Loucy (cell line): ENCODE data around the gene RPS27L.

Source experiments
- H2AFZ ChIP-seq: fragments of 200-600 bp; sonication (generic); 2 replicates; pipeline ENCODE4 v1.6.0; 2016; ENCODE audit warnings: antibody characterized with exemption, mild to moderate bottlenecking, low read length, moderate library complexity
- H3F3A ChIP-seq: fragments of 200-600 bp; 2 replicates; pipeline ENCODE4 v1.6.0; 2016; ENCODE audit warnings: antibody characterized with exemption, low read depth, mild to moderate bottlenecking
- H3K27me3 ChIP-seq: fragments of 200-600 bp; sonication (generic); 2 replicates; pipeline ENCODE4 v1.6.1; 2014; ENCODE audit warnings: low read length, mild to moderate bottlenecking; ENCODE audit not compliant: insufficient read depth, poor library complexity, severe bottlenecking
- H3K36me3 ChIP-seq: fragments of 200-600 bp; sonication (generic); 2 replicates; pipeline ENCODE4 v1.6.1; 2016; ENCODE audit warnings: low read length; ENCODE audit not compliant: insufficient read depth
- H3K4me1 ChIP-seq: fragments of 200-600 bp; sonication (generic); 2 replicates; pipeline ENCODE4 v1.5.1; 2014; ENCODE audit warnings: low read length, mild to moderate bottlenecking; ENCODE audit not compliant: insufficient read depth, poor library complexity, severe bottlenecking
- H3K4me2 ChIP-seq: fragments of 200-600 bp; sonication (generic); 2 replicates; pipeline ENCODE4 v1.6.0; 2014; ENCODE audit warnings: antibody characterized with exemption, low read length, low read depth, mild to moderate bottlenecking; ENCODE audit not compliant: poor library complexity, severe bottlenecking
- H3K4me3 ChIP-seq: fragments of 200-600 bp; sonication (generic); 2 replicates; pipeline ENCODE4 v1.5.1; 2014; ENCODE audit warnings: low read length, mild to moderate bottlenecking, mixed read lengths; ENCODE audit not compliant: poor library complexity, severe bottlenecking
- H3K79me2 ChIP-seq: fragments of 200-600 bp; sonication (generic); 2 replicates; pipeline ENCODE4 v1.6.1; 2014; ENCODE audit warnings: low read length; ENCODE audit not compliant: insufficient read depth
- H3K9ac ChIP-seq: fragments of 200-600 bp; sonication (generic); 2 replicates; pipeline ENCODE4 v1.6.0; 2014; ENCODE audit warnings: mild to moderate bottlenecking, low read depth, low read length, moderate library complexity; ENCODE audit not compliant: poor library complexity, severe bottlenecking
- H3K9me2 ChIP-seq: fragments of 200-600 bp; sonication (generic); replicated peaks from 2 replicates; pipeline ENCODE4 v1.6.1; 2016; ENCODE audit warnings: low read depth, low read length, mixed read lengths
- H3K9me3 ChIP-seq: fragments of 200-600 bp; sonication (generic); 2 replicates; pipeline ENCODE4 v1.6.1; 2014; ENCODE audit warnings: mild to moderate bottlenecking, antibody characterized with exemption, low read length, low read depth; ENCODE audit not compliant: insufficient read depth
- H4K20me1 ChIP-seq: fragments of 200-600 bp; sonication (generic); 2 replicates; pipeline ENCODE4 v1.6.0; 2014; ENCODE audit warnings: antibody characterized with exemption, low read length, mild to moderate bottlenecking; ENCODE audit not compliant: insufficient read depth, poor library complexity, severe bottlenecking
- EZH2phosphoT487 ChIP-seq: fragments of 200-600 bp; IDR thresholded peaks from 2 replicates; pipeline ENCODE4 v1.6.1; 2018; ENCODE audit warnings: antibody characterized with exemption, mild to moderate bottlenecking, moderate library complexity, borderline replicate concordance
- TF ChIP-seq, protein P1 (sequence below): fragments of 200-600 bp; sonication (generic); conservative IDR thresholded peaks from 2 replicates; pipeline ENCODE4 v1.5.1; 2014; ENCODE audit warnings: mild to moderate bottlenecking, antibody characterized with exemption, low read length

RPS27L gene

DNA sequence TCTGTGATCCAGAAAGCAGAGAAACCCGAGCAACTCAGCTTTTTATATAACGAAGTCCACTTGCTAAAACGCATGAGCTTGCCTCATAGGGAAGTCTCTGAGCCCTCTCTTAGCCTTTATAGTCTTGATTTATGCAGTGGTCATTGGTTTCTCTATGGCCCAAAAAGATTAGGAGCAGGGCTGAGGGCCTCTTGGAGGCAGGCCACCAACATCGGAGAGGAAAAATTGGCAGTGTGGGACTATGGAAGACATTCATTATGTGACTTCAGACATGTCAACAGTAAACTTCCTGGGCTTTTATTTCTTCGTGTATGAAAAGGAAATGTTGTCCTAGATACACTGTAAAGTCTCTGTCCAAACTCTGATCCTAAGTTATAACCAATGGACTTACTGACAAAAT lies 45.6 kb upstream of the RPS27L start:
- Histone ChIP-seq H4K20me1 (peaks cover 77% of the 10 kb centered on the region), H3K9me2 (no peaks in the 10 kb centered on the region), H3K27me3 (no peaks in the 10 kb centered on the region), H3K4me1 (peaks cover 73% of the 10 kb centered on the region), H3K4me3 (no peak overlapping the region), H3F3A (no peaks in the 10 kb centered on the region), H2AFZ (no peak overlapping the region), H3K36me3 (0 out of 2 replicates have a peak, but pooled peaks cover 4% of the 10 kb centered on the region), H3K79me2 (peaks cover 97% of the 10 kb centered on the region), H3K9ac (no peak overlapping the region), H3K4me2 (peak overlapping the region; percentile 22), H3K9me3 (no peaks in the 10 kb centered on the region)
- TF ChIP-seq, protein P1, sequence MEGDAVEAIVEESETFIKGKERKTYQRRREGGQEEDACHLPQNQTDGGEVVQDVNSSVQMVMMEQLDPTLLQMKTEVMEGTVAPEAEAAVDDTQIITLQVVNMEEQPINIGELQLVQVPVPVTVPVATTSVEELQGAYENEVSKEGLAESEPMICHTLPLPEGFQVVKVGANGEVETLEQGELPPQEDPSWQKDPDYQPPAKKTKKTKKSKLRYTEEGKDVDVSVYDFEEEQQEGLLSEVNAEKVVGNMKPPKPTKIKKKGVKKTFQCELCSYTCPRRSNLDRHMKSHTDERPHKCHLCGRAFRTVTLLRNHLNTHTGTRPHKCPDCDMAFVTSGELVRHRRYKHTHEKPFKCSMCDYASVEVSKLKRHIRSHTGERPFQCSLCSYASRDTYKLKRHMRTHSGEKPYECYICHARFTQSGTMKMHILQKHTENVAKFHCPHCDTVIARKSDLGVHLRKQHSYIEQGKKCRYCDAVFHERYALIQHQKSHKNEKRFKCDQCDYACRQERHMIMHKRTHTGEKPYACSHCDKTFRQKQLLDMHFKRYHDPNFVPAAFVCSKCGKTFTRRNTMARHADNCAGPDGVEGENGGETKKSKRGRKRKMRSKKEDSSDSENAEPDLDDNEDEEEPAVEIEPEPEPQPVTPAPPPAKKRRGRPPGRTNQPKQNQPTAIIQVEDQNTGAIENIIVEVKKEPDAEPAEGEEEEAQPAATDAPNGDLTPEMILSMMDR: no peak
- no peak for TF ChIP-seq EZH2phosphoT487

DNA sequence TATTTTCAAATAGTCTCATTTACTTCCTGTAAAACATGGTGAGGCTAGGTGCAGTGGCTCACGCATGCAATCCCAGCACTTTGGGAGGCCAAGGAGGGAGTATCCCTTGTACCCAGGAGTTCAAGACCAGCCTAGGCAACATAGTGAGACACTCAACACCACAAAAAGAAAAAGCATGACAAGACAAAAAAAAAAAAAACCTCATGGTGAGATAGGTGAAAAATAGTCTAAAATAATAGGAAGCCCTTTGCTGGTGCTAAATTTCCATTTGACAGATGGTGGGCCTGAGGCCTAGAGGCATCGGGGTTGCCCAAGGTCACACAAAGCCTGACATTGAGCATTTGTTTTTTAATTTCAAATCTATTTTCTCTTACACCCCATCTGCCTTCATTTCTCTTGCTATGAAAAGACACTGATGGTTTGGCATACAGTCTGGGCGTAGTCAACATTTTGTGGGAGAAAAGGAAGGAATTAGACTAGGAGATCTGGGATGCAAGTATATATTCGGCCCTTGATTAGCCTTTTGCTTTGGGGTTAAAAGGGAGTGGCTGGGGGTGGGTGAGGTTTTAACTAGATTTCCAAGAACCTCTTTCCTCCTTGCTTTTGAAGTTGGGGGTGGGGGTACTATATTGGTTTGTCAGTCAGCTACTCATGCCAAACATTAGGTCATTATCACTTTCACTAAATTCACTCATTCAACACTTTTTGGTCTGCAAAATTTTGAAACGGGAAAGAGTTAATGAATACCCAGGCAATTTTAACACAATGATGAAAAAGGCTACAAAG lies 43.4 kb upstream of the RPS27L start:
- Histone ChIP-seq H3F3A (no peaks in the 10 kb centered on the region), H3K79me2 (peaks cover 97% of the 10 kb centered on the region), H3K36me3 (0 out of 2 replicates have a peak, but pooled peaks cover 4% of the 10 kb centered on the region), H3K4me2 (peak overlapping the region; percentile 31), H3K27me3 (no peaks in the 10 kb centered on the region), H3K4me3 (no peak overlapping the region), H2AFZ (no peak overlapping the region), H3K4me1 (peaks cover 83% of the 10 kb centered on the region), H3K9me3 (no peaks in the 10 kb centered on the region), H3K9ac (no peak overlapping the region), H3K9me2 (no peaks in the 10 kb centered on the region), H4K20me1 (peaks cover 68% of the 10 kb centered on the region)
- TF ChIP-seq, protein P1: no peak

DNA sequence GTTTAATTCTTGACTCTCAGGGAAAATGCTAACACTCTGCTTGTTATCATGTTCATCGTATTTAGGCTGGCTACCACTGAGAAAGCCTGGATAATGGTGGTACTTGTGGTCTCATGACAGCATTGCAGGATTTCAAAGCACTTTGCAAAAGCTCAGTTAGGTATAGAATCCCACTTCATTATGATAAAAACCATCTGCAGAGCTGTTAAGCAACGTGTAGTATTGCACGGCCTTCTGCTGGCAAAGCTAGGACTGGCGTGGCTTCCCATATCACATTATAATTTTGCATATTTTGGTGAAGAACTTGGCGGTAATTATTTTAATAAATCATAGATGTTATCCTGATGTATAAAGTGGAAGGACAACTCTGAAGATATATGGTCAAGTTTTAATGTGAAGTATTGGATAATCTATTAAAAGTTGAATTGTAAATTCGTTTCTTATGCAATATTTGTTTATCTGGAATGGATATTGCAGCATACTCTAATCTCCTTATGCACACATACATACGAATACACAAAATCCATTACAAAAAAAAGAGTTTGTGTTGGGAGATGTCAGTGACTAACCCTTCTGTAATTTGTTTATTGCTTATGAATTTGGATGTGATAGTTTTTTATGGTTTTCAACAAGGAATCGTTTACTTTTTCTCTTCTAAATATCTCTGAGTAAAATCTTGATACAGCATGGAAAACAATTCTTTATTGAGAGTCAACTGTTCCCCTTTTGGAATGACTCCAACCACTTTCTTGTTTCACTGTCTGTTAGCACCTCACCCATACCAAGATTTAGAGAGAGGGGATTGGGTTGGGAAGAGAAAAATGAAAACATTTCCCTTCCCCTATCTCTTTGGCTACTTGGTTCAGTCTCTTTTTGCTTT lies 41.3 kb upstream of the RPS27L start:
- H3K79me2 ChIP-seq: peaks cover 97% of the 10 kb centered on the region
- no peaks in the 10 kb centered on the region for H3K27me3 ChIP-seq
- H3K4me3 ChIP-seq: no peak overlapping the region
- H3K4me1 ChIP-seq: peaks cover 85% of the 10 kb centered on the region
- H3K4me2 ChIP-seq: peak overlapping the region; percentile 42
- H3F3A ChIP-seq: no peaks in the 10 kb centered on the region
- no peaks in the 10 kb centered on the region for H3K9me3 ChIP-seq
- H3K9me2 ChIP-seq: no peaks in the 10 kb centered on the region
- H2AFZ ChIP-seq: no peak overlapping the region
- H3K36me3 ChIP-seq: 0 out of 2 replicates have a peak, but pooled peaks cover 4% of the 10 kb centered on the region
- TF ChIP-seq, protein P1: no peak
- no peak for TF ChIP-seq EZH2phosphoT487
- H4K20me1 ChIP-seq: peaks cover 68% of the 10 kb centered on the region
- no peak overlapping the region for H3K9ac ChIP-seq
